CD14-positive monocyte (primary cell): ENCODE results near the gene CDH22. TPM values are rescaled to one million over a fixed set of nuclear protein-coding genes. Genes with fewer than 3 reads are reported as not detected.

Source experiments
- DNase-seq, 3 donors: peaks; one replicate each; pipeline ENCODE4 v3.0.0-alpha.2; 2011 to 2022
- H2AFZ ChIP-seq: 2 replicates; pipeline ENCODE4 v1.6.0; 2012; ENCODE audit warnings: mild to moderate bottlenecking, low read depth, low read length, inconsistent platforms; ENCODE audit not compliant: insufficient read depth, poor library complexity, severe bottlenecking
- H3K27ac ChIP-seq, 2 donors: 1 replicate in 1 of 2; 2 replicates in 1 of 2; pipeline ENCODE4 v1.5.1; 2012 to 2013; ENCODE audit warnings: low read length in 2 of 2, control low read depth in 1 of 2, inconsistent platforms in 1 of 2, low read depth in 1 of 2, mild to moderate bottlenecking in 1 of 2
- H3K27me3 ChIP-seq, 2 donors: one replicate each; pipeline versions ENCODE4 v1.6.0 to v1.6.1; 2011 to 2013; ENCODE audit warnings: low read length in 2 of 2; ENCODE audit not compliant: control insufficient read depth in 2 of 2, insufficient read depth in 2 of 2
- H3K36me3 ChIP-seq, 2 donors: replicated peaks in 1 of 2; 1 replicate in 1 of 2; 2 replicates in 1 of 2; pipeline versions ENCODE4 v1.5.1 to v1.6.1; 2012 to 2013; ENCODE audit warnings: low read length in 2 of 2, control low read depth in 1 of 2, inconsistent platforms in 1 of 2, mild to moderate bottlenecking in 1 of 2; ENCODE audit not compliant: insufficient read depth in 2 of 2, control insufficient read depth in 1 of 2
- H3K4me1 ChIP-seq, 2 donors: 1 replicate in 1 of 2; 2 replicates in 1 of 2; pipeline versions ENCODE4 v1.5.1 to v1.6.1; 2012 to 2013; ENCODE audit warnings: low read length in 2 of 2, control low read depth in 1 of 2, inconsistent platforms in 1 of 2, mild to moderate bottlenecking in 1 of 2, moderate library complexity in 1 of 2; ENCODE audit not compliant: insufficient read depth in 2 of 2, control insufficient read depth in 1 of 2
- H3K4me2 ChIP-seq: replicated peaks from 2 replicates; pipeline ENCODE3; 2012; ENCODE audit warnings: low read length, moderate library complexity, mild to moderate bottlenecking; ENCODE audit not compliant: poor library complexity, severe bottlenecking; ENCODE audit errors: extremely low read depth
- H3K4me3 ChIP-seq, 3 experiments: fragments of 200-600 bp in 1 of 3; sonication (generic) in 1 of 3; replicated peaks in 1 of 3; 1 replicate in 2 of 3; 2 replicates in 1 of 3; pipeline ENCODE4 v1.5.1; 2011 to 2013; ENCODE audit warnings: low read length in 3 of 3, mild to moderate bottlenecking in 3 of 3, control low read depth in 2 of 3, low read depth in 2 of 3, inconsistent platforms in 1 of 3, moderate library complexity in 1 of 3
- H3K79me2 ChIP-seq: 2 replicates; pipeline ENCODE4 v1.6.0; 2012; ENCODE audit warnings: mild to moderate bottlenecking, control low read depth, inconsistent platforms, low read length, moderate library complexity; ENCODE audit not compliant: insufficient read depth
- H3K9ac ChIP-seq: 2 replicates; pipeline ENCODE4 v1.6.0; 2017; ENCODE audit warnings: low read length, mild to moderate bottlenecking; ENCODE audit not compliant: insufficient read depth, poor library complexity, severe bottlenecking
- H3K9me3 ChIP-seq, 2 donors: replicated peaks in 1 of 2; 1 replicate in 1 of 2; 2 replicates in 1 of 2; pipeline versions ENCODE4 v1.5.1 to v1.6.1; 2012 to 2013; ENCODE audit warnings: low read length in 2 of 2, control low read depth in 1 of 2; ENCODE audit not compliant: control insufficient read depth in 1 of 2, insufficient read depth in 1 of 2
- H4K20me1 ChIP-seq: 2 replicates; pipeline ENCODE4 v1.6.0; 2012; ENCODE audit warnings: mild to moderate bottlenecking, low read length, control low read depth, moderate library complexity; ENCODE audit not compliant: insufficient read depth
- H3K27ac Mint-ChIP-seq, 7 donors: one replicate each; pipeline ENCODE4 v1.8.0; 2020; ENCODE audit warnings: mild to moderate bottlenecking in 7 of 7, mixed read lengths in 7 of 7, moderate library complexity in 6 of 7, inconsistent platforms in 2 of 7
- H3K27me3 Mint-ChIP-seq, 3 donors: one replicate each; pipeline ENCODE4 v1.8.0; 2021 to 2022; ENCODE audit warnings: low read depth in 3 of 3, mild to moderate bottlenecking in 3 of 3, mixed read lengths in 3 of 3, moderate library complexity in 3 of 3, inconsistent platforms in 1 of 3
- H3K36me3 Mint-ChIP-seq, 2 donors: one replicate each; pipeline ENCODE4 v1.8.0; 2020; ENCODE audit warnings: mixed read lengths in 2 of 2, inconsistent platforms in 1 of 2, mild to moderate bottlenecking in 1 of 2
- H3K4me1 Mint-ChIP-seq: one replicate; pipeline ENCODE4 v1.8.0; 2020; ENCODE audit warnings: mild to moderate bottlenecking, mixed read lengths
- H3K4me3 Mint-ChIP-seq, 2 donors: one replicate each; pipeline ENCODE4 v1.8.0; 2020; ENCODE audit warnings: mild to moderate bottlenecking in 2 of 2, mixed read lengths in 2 of 2, moderate library complexity in 1 of 2
- H3K9me3 Mint-ChIP-seq, 7 donors: one replicate each; pipeline ENCODE4 v1.8.0; 2020 to 2022; ENCODE audit warnings: mixed read lengths in 7 of 7, mild to moderate bottlenecking in 6 of 7, moderate library complexity in 6 of 7, inconsistent platforms in 2 of 7
- WGBS: methylation state at CpG from one replicate; pipeline ENCODE4 v1.1.5; 2013; ENCODE audit warnings: missing lambda C conversion rate; ENCODE audit not compliant: insufficient coverage; 5-methylcytosine and 5-hydroxymethylcytosine counted together
- intact Hi-C, 2 donors: fragments of 100-400 bp; cut with micrococcal nuclease; formaldehyde crosslinking; loops; one replicate each; pipeline versions ENCODE4 v1.15.0 to v1.15.1; 2023
- polyA plus RNA-seq, 3 donors: library from polyadenylated mRNA; depleted of rRNA in 1 of 3; unstranded in 2 of 3; stranded (reverse) in 1 of 3; fragments of 300-500 nt in 2 of 3; fragments of >200 nt in 1 of 3; fragmentation: Illumina TruSeq in 2 of 3; gene quantifications; 1 replicate in 2 of 3; 2 replicates in 1 of 3; pipeline ENCODE4 v1.2.3, GENCODE V29; 2012 to 2021
- TF ChIP-seq, protein P1 (sequence below): fragments of 200-600 bp; IDR thresholded peaks from one replicate; pipeline ENCODE4 v1.8.0; 2022; ENCODE audit warnings: antibody characterized with exemption, mild to moderate bottlenecking

CDH22 gene
- polyA plus RNA-seq, 3 donors = not detected

DNA sequence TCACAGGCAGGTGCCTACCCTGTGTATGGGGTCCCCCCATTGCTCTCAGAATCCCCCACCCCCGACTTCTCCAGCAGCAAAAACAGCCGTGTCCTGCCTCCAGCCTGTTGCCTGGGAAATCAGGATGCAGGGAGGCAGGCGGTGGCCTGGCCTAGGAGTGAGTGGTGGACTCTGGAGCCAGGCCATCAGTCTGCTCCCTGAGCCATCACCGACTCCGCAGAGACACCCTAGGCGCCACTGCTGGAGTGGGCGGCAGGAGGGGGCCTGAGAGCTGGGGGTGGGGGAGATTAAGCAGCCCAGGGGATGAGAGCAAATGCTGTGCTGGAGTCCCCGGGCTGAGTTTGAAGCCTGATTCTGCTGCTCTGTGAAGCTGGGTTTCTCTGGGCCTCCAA, 97.0 kb downstream of the CDH22 start:
- Mint-ChIP-seq H3K36me3 (peaks cover 0 to 16% of the 10 kb centered on the region in 2 donors), H3K9me3 (peaks cover 0 to 7% (median 5%) of the 10 kb centered on the region in 7 donors), H3K4me3 (no peak overlapping the region), H3K27me3 (peaks cover 30 to 46% (median 36%) of the 10 kb centered on the region in 3 donors), H3K27ac (no peak overlapping the region), H3K4me1 (peaks cover 39% of the 10 kb centered on the region)
- 84% methylated on average over 5 of the region's 8 CpGs for WGBS
- no peak overlapping the region for H2AFZ ChIP-seq
- H3K4me2 ChIP-seq = no peak overlapping the region
- peaks cover 34 to 40% of the 10 kb centered on the region in 2 donors for H3K4me1 ChIP-seq
- H3K79me2 ChIP-seq = no peaks in the 10 kb centered on the region
- no peaks in the 10 kb centered on the region for H3K36me3 ChIP-seq
- TF ChIP-seq, protein P1, sequence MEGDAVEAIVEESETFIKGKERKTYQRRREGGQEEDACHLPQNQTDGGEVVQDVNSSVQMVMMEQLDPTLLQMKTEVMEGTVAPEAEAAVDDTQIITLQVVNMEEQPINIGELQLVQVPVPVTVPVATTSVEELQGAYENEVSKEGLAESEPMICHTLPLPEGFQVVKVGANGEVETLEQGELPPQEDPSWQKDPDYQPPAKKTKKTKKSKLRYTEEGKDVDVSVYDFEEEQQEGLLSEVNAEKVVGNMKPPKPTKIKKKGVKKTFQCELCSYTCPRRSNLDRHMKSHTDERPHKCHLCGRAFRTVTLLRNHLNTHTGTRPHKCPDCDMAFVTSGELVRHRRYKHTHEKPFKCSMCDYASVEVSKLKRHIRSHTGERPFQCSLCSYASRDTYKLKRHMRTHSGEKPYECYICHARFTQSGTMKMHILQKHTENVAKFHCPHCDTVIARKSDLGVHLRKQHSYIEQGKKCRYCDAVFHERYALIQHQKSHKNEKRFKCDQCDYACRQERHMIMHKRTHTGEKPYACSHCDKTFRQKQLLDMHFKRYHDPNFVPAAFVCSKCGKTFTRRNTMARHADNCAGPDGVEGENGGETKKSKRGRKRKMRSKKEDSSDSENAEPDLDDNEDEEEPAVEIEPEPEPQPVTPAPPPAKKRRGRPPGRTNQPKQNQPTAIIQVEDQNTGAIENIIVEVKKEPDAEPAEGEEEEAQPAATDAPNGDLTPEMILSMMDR = no peak
- H3K27me3 ChIP-seq = peaks cover 2 to 22% of the 10 kb centered on the region in 2 donors
- no peak overlapping the region for H3K4me3 ChIP-seq
- H4K20me1 ChIP-seq = no peaks in the 10 kb centered on the region
- no peak overlapping the region for H3K27ac ChIP-seq
- no peak overlapping the region for H3K9ac ChIP-seq
- no peak for DNase-seq
- H3K9me3 ChIP-seq = no peaks in the 10 kb centered on the region
- intact Hi-C loops = no loop called here

DNA sequence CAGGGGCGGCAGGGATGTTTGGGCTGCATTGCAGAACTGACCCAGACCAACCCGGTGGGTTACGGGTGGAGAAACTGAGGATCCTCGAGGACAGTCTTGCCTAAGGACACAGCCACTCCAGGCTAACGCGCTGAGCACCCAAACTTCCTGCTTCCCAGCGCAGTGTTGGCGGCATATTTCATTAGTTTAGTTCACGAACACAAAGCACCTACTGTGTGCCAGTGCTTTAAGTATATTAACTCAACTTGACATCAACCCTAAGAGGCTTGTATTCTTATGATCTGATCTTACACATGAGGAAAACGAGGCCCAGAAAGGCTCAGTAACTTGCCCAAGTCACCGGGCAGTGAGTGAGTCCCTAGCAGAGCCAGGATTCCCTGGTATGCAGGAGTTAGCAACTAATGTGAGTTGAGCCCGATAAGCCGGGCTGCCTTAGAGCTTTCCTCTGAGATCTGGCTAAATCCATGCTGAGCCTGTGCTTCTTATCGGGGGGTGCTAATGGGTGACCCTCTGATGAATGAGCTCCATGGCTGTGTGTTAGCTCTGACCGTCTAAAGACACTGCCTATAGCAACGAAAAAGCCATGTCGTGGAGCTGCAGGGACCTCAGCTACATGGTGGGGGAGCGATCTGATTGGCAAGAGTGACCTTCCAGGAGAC, 97.5 kb downstream of the CDH22 start:
- intact Hi-C loops = no loop called here
- H3K27me3 ChIP-seq = peaks cover 2 to 22% of the 10 kb centered on the region in 2 donors
- Mint-ChIP-seq H3K27me3 (peaks cover 30 to 46% (median 36%) of the 10 kb centered on the region in 3 donors), H3K9me3 (peaks cover 0 to 7% (median 5%) of the 10 kb centered on the region in 7 donors), H3K4me1 (peaks cover 44% of the 10 kb centered on the region), H3K27ac (no peak overlapping the region), H3K4me3 (peak overlapping the region in 1 of 2 donors; percentile 35), H3K36me3 (peaks cover 0 to 16% of the 10 kb centered on the region in 2 donors)
- H3K4me1 ChIP-seq = peaks cover 39 to 46% of the 10 kb centered on the region in 2 donors
- no peaks in the 10 kb centered on the region for H3K36me3 ChIP-seq
- no peak overlapping the region for H3K4me2 ChIP-seq
- no peak overlapping the region for H3K9ac ChIP-seq
- DNase-seq = no peak
- 76% methylated on average over 12 of the region's 18 CpGs for WGBS
- H3K79me2 ChIP-seq = no peaks in the 10 kb centered on the region
- TF ChIP-seq, protein P1 = no peak
- no peak overlapping the region for H3K27ac ChIP-seq
- H4K20me1 ChIP-seq = no peaks in the 10 kb centered on the region
- H2AFZ ChIP-seq = no peak overlapping the region
- no peaks in the 10 kb centered on the region for H3K9me3 ChIP-seq
- H3K4me3 ChIP-seq = no peak overlapping the region
